Suprapubic skin (tissue), 4 donors: ENCODE results near the gene CNGA1. TPM values are rescaled to one million over a fixed set of nuclear protein-coding genes. Genes with fewer than 3 reads are reported as not detected.

Experiments used
- DNase-seq, 2 donors: peaks; one replicate each; pipeline ENCODE4 v3.0.0-alpha.2; 2019; ENCODE audit warnings: low spot score in 2 of 2
- H3K27ac ChIP-seq: fragments of 200-600 bp; sonication (generic); one replicate; pipeline ENCODE4 v1.5.1; 2019
- H3K27me3 ChIP-seq: fragments of 200-600 bp; sonication (generic); one replicate; pipeline ENCODE4 v1.5.1; 2019
- H3K36me3 ChIP-seq: fragments of 200-600 bp; sonication (generic); one replicate; pipeline ENCODE4 v1.5.1; 2019
- H3K4me1 ChIP-seq: fragments of 200-600 bp; sonication (generic); one replicate; pipeline ENCODE4 v1.5.1; 2019
- H3K4me3 ChIP-seq: fragments of 200-600 bp; sonication (generic); one replicate; pipeline ENCODE4 v1.5.1; 2019; ENCODE audit warnings: mild to moderate bottlenecking
- H3K9me3 ChIP-seq: fragments of 200-600 bp; sonication (generic); one replicate; pipeline ENCODE4 v1.5.1; 2019
- CTCF ChIP-seq, 2 donors: fragments of 200-600 bp in 1 of 2; fragments of 450-650 bp in 1 of 2; sonication (generic) in 1 of 2; IDR thresholded peaks; one replicate each; pipeline ENCODE4 v1.5.1; 2016 to 2019; ENCODE audit warnings: antibody characterized with exemption in 2 of 2, mild to moderate bottlenecking in 1 of 2, moderate library complexity in 1 of 2
- EP300 ChIP-seq: sonication (generic); formaldehyde crosslinking; IDR thresholded peaks from one replicate; pipeline ENCODE4 v1.6.1; 2017; ENCODE audit warnings: antibody characterized with exemption
- POLR2A ChIP-seq, 2 donors: fragments of 450-650 bp; IDR thresholded peaks; one replicate each; pipeline ENCODE4 v1.6.1; 2017; ENCODE audit warnings: antibody characterized with exemption in 2 of 2, mild to moderate bottlenecking in 2 of 2, moderate library complexity in 2 of 2
- POLR2AphosphoS5 ChIP-seq, 3 donors: sonication (generic); formaldehyde crosslinking; IDR thresholded peaks; one replicate each; pipeline ENCODE4 v1.6.1; 2017; ENCODE audit warnings: antibody characterized with exemption in 3 of 3
- WGBS: methylation state at CpG from one replicate; pipeline ENCODE4 v1.1.5; 2018; 5-methylcytosine and 5-hydroxymethylcytosine counted together
- total RNA-seq, 4 donors: library from RNA; depleted of rRNA; stranded (reverse); fragments of >200 nt; gene quantifications; one replicate each; pipeline ENCODE4 v1.1.0, GENCODE V29; 2016

The CNGA1 gene
- total RNA-seq, 4 donors from 2014 or later, result 1.7 to 12.5 (median 5.5) TPM

DNA sequence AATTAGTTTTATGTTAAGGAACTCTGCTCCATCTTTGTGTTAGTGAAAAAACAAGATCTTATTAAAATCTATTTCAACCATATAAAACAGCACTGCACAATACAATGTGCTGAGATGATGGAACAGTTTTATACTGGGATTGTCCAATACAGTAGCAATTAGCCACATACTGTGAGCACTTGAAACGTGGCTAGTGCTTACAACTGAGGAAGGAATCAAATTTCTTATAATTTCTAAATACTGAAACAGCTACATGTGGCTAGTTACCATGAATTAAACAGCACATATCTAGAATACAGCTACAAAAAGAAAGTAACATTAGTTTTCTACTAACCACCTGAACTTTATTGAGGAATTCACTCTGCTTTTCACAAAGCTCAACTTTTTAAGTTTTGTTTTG, 116.8 kb downstream of the CNGA1 start:
- Histone ChIP-seq H3K9me3 (no peaks in the 10 kb centered on the region), H3K36me3 (peaks cover 83% of the 10 kb centered on the region), H3K27ac (no peak overlapping the region), H3K27me3 (no peaks in the 10 kb centered on the region), H3K4me1 (no peaks in the 10 kb centered on the region), H3K4me3 (no peak overlapping the region)
- DNase-seq, result no peak
- WGBS, result 58% methylated on average over 1 of the region's 1 CpG
- TF ChIP-seq CTCF (IDR thresholded peaks at IDR 0.05), result no peak
- no peak for TF ChIP-seq EP300
- TF ChIP-seq POLR2AphosphoS5 (IDR thresholded peaks at IDR 0.05), result no peak
- no peak for TF ChIP-seq POLR2A (IDR thresholded peaks at IDR 0.05)

GRCh38 chr4:47891928-47892327, 124.6 kb downstream of the CNGA1 start:
- Histone ChIP-seq H3K27me3 (no peaks in the 10 kb centered on the region), H3K4me1 (no peaks in the 10 kb centered on the region), H3K9me3 (no peaks in the 10 kb centered on the region), H3K36me3 (peaks cover 76% of the 10 kb centered on the region), H3K4me3 (no peak overlapping the region), H3K27ac (no peak overlapping the region)
- DNase-seq, result no peak
- TF ChIP-seq EP300 (no peak), POLR2A (IDR thresholded peaks at IDR 0.05) (no peak), CTCF (IDR thresholded peaks at IDR 0.05) (no peak), POLR2AphosphoS5 (IDR thresholded peaks at IDR 0.05) (no peak)
- WGBS, result 89% methylated on average over 1 of the region's 1 CpG

Other genes starting within 250 kb of the CNGA1 start
- 1 to 10 TPM; 1.2 to 6.1 (median 2.5) TPM for gene CORIN, start 178.6 kb downstream of the CNGA1 start, total RNA-seq
- 10 to 100 TPM; 10.8 to 21.6 (median 16.3) TPM for gene NFXL1, start 102.1 kb downstream of the CNGA1 start, total RNA-seq
- gene NIPAL1, start 91 bp upstream of the CNGA1 start, total RNA-seq, result 10 to 100 TPM; 19.2 to 55.6 (median 27.2) TPM
- 1 to 10 TPM; 1.6 to 6.8 (median 3.3) TPM for gene TXK, start 117.6 kb upstream of the CNGA1 start, total RNA-seq